ENCODE data around the gene FXYD3. TPM values are rescaled to one million over a fixed set of nuclear protein-coding genes. Genes with fewer than 3 reads are reported as not detected.

FXYD3 gene
- total RNA-seq, 6 experiments from 2014 or later = not detected

- no peaks in the 10 kb centered on the region for H3K36me3 Mint-ChIP-seq (ENCODE audit: low read depth)
- peaks cover 18% of the 10 kb centered on the region for H3K4me1 Mint-ChIP-seq (ENCODE audit: low read depth)
- no peak overlapping the region for H3K4me3 Mint-ChIP-seq
- peaks cover 9% of the 10 kb centered on the region for H3K27me3 Mint-ChIP-seq (ENCODE audit: insufficient read depth)
- H3K9me3 Mint-ChIP-seq = no peaks in the 10 kb centered on the region
- DNase-seq = no peak
- no peak overlapping the region for H3K27ac Mint-ChIP-seq
- TF ChIP-seq, protein P1, sequence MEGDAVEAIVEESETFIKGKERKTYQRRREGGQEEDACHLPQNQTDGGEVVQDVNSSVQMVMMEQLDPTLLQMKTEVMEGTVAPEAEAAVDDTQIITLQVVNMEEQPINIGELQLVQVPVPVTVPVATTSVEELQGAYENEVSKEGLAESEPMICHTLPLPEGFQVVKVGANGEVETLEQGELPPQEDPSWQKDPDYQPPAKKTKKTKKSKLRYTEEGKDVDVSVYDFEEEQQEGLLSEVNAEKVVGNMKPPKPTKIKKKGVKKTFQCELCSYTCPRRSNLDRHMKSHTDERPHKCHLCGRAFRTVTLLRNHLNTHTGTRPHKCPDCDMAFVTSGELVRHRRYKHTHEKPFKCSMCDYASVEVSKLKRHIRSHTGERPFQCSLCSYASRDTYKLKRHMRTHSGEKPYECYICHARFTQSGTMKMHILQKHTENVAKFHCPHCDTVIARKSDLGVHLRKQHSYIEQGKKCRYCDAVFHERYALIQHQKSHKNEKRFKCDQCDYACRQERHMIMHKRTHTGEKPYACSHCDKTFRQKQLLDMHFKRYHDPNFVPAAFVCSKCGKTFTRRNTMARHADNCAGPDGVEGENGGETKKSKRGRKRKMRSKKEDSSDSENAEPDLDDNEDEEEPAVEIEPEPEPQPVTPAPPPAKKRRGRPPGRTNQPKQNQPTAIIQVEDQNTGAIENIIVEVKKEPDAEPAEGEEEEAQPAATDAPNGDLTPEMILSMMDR (IDR thresholded peaks at IDR 0.05) = no peak
These were observed 22.2 kb upstream of the FXYD3 start for GRCh38 chr19:35093430-35093829.

DNA sequence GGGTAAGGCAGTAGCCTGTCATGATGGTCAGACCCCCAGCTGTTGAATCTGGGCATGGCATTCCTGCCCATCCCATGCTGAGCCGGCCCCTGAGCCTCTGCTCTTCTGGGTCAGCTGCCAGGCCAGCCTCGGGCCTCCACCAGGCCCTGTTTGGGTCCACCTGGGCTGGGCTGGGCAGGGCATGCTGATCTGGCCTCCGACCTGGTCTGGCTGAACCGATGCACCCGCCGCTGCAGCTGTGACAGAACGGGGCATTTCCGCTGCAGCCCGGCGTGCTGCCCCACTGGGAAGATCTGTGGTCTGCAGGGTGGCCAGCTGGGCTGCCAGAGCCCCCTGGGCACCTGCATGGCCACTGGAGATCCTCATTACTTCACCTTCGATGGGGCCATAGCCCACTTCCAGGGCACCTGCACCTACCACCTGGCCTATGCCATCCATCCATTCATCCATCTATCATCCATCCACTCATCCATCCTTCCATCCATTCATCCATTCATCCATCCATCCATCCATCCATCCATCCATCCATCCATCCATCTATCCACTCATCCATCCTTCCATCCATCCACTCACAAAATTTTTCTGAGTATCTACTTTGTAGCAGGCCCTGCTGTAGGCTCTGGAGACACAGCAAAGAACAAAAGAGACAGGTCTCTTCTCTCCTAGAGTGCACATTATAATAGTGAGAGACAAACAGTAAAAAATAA is 21.5 kb upstream of the FXYD3 start:
- no peaks in the 10 kb centered on the region for H3K36me3 Mint-ChIP-seq (ENCODE audit: low read depth)
- DNase-seq = no peak
- H3K27me3 Mint-ChIP-seq (ENCODE audit: insufficient read depth) = peaks cover 10% of the 10 kb centered on the region
- no peaks in the 10 kb centered on the region for H3K9me3 Mint-ChIP-seq
- TF ChIP-seq, protein P1 (IDR thresholded peaks at IDR 0.05) = no peak
- peaks cover 11% of the 10 kb centered on the region for H3K4me1 Mint-ChIP-seq (ENCODE audit: low read depth)
- no peak overlapping the region for H3K4me3 Mint-ChIP-seq
- H3K27ac Mint-ChIP-seq = no peak overlapping the region

DNA sequence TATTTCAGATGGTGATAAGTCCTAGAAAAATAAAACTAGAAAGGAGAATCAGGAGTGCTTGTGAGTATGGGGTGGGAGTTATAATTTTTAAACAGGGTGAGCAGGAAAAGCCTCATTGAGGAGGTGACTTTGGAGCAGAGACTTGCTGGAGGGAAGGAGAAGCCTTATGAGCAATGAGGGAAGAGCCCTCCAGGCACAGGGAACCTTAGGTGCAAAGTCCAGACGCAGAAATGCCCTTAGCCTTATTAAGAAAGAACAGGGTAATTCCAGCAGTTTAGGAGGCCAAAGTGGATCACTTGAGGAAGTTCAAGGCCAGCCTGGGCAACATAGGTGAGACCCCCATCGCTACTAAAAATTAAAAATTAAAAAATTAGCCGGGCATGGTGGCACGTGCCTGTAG is 21.0 kb upstream of the FXYD3 start:
- Mint-ChIP-seq H3K36me3 (ENCODE audit: low read depth) (no peaks in the 10 kb centered on the region), H3K9me3 (no peaks in the 10 kb centered on the region), H3K27me3 (ENCODE audit: insufficient read depth) (peaks cover 10% of the 10 kb centered on the region), H3K4me3 (no peak overlapping the region), H3K4me1 (ENCODE audit: low read depth) (peaks cover 8% of the 10 kb centered on the region), H3K27ac (no peak overlapping the region)
- no peak for DNase-seq
- TF ChIP-seq, protein P1 (IDR thresholded peaks at IDR 0.05) = no peak

DNA sequence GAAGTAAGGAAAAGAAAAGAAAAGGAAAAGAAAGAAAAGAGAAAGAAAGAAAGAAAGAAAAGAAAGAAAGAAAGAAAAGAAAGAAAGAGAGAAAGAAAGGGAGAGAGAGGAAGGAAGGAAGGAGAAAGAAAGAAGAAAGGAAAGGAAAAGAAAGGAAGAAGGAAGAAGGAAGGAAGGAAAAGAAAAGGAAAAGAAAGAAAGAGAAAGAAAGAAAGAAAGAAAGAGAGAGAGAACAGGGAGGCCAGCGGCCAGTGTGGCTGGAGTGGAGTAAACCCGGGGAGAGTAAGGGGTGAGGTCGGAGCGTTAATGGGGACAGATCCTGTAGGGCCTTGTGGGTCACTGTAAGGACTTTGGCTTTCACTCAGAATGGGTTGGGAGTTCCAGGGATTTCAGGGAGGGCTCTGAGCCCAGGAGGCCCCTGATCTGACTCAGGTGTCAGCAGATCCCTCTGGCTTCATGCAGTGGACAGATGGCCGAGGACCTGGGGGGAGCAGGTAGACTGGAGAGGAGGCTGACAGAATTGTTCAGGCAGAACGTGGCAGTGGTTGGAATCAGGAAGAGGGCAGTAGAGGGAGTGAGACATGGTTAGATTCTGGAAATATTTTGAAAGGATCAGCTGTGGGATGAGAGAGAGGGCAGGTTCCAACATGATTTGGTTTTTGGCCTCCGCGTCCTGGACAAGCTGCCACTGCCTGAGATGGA is 19.8 kb upstream of the FXYD3 start:
- H3K4me3 Mint-ChIP-seq = no peak overlapping the region
- H3K27ac Mint-ChIP-seq = no peak overlapping the region
- H3K36me3 Mint-ChIP-seq (ENCODE audit: low read depth) = no peaks in the 10 kb centered on the region
- peaks cover under 1% of the 10 kb centered on the region; the same call in 1 of the 2 replicates for H3K4me1 Mint-ChIP-seq (ENCODE audit: low read depth)
- TF ChIP-seq, protein P1 (IDR thresholded peaks at IDR 0.05) = no peak
- H3K9me3 Mint-ChIP-seq = no peaks in the 10 kb centered on the region
- peaks cover 11% of the 10 kb centered on the region for H3K27me3 Mint-ChIP-seq (ENCODE audit: insufficient read depth)
- no peak for DNase-seq

DNA sequence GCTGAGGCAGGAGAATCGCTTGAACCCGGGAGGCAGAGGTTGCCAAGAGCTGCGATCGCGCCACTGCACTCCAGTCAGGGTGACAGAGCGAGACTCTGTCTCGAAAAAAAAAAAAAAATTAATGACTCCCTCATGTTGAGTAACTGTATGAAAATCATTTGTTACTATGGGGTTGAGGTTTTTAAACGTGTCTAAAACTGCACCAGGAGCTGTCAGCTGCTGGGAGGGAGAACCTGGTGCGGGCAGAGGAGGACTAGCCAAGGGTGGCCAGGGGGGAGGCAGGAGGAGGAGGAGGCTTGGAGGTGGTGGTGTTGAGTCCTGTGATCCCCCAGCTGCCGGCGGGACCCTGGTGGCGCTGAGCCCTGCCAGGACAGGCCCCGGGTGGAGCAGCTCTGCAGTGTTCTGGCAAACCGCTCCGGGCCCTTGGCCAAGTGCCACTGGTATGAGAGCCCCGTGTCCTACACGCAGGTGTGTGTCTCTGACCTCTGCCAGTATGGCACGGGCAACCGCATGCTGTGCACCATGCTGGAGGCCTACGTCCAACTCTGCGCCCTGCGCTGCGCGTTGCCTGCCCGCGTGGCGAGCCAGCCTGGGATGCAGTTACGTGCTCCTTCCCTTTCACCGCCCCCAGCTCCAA is 17.1 kb upstream of the FXYD3 start:
- Mint-ChIP-seq H3K27me3 (ENCODE audit: insufficient read depth) (peaks cover 14% of the 10 kb centered on the region), H3K4me1 (ENCODE audit: low read depth) (no peaks in the 10 kb centered on the region; the same call in 1 of the 2 replicates), H3K4me3 (no peak overlapping the region), H3K36me3 (ENCODE audit: low read depth) (no peaks in the 10 kb centered on the region), H3K9me3 (no peaks in the 10 kb centered on the region; the same call in 1 of the 2 replicates), H3K27ac (no peak overlapping the region)
- TF ChIP-seq, protein P1 (IDR thresholded peaks at IDR 0.05) = no peak
- DNase-seq = no peak

Measured in HFFc6 (cell line).